MM.1S (cell line): ENCODE measurements around the gene PLCG2.

Source experiments
- CTCF ChIP-seq: fragments of 300-600 bp; sonication (generic); IDR thresholded peaks from 2 replicates; pipeline ENCODE4 v1.5.1; 2016; ENCODE audit warnings: antibody characterized with exemption, low read length, mixed read lengths
- EZH2 ChIP-seq: fragments of 300-600 bp; sonication (generic); optimal IDR thresholded peaks from 2 replicates; pipeline ENCODE3; 2017; ENCODE audit warnings: low read depth, mild to moderate bottlenecking, antibody characterized with exemption, low read length, mixed read lengths
- EZH2phosphoT487 ChIP-seq: fragments of 300-600 bp; sonication (generic); IDR thresholded peaks from 2 replicates; pipeline ENCODE4 v1.6.1; 2018; ENCODE audit warnings: antibody characterized with exemption, low read length

- TF ChIP-seq CTCF, result peak; percentile 28
- TF ChIP-seq EZH2phosphoT487, result no peak
- no peak for TF ChIP-seq EZH2
Measured at GRCh38 chr16:81940781-81941560, 161.9 kb downstream of the PLCG2 start.
